ENCODE measurements around the gene NPAT. TPM values are rescaled to one million over a fixed set of nuclear protein-coding genes. Genes with fewer than 3 reads are reported as not detected.

The NPAT gene
- total RNA-seq (2022) (10.2 and 11.0 TPM in 2 replicates), Bru-seq, nascent RNA (percentile 69 among the genes with signal in this experiment), BruChase-seq, experiment 1, labeled RNA remaining after a 6-hour chase (percentile 67 among the genes with signal in this experiment), BruChase-seq, experiment 2, labeled RNA remaining after a 2-hour chase (percentile 75 among the genes with signal in this experiment)
- long read RNA-seq, partial matches to known transcripts: 2 of 2 reads
- long read RNA-seq, other reads (novel, unspliced or antisense): 0 of 2 reads

- POLR2A ChIA-PET: interaction anchor here (0.5 to 3.7 kb wide), 36 partner anchors 8 to 1507 kb away, joined by 3 to 25 read pairs (median 4); partner anchors contain the start of genes ACAT1, CUL5, DDX10 and EXPH5
- CTCF ChIA-PET: interaction anchor here (0.6 to 2.1 kb wide), 12 partner anchors 9 to 425 kb away, joined by 3 to 6 read pairs (median 3); no protein-coding TSS in a partner anchor
- Mint-ChIP-seq H3K36me3 (ENCODE audit: insufficient read depth, unreplicated experiment) (peaks cover 23% of the 10 kb centered on the region), H3K4me3 (ENCODE audit: unreplicated experiment) (no peak within 1 kb of the TSS), H3K27ac (ENCODE audit: low read depth, unreplicated experiment) (no peak within 1 kb of the TSS), H3K4me1 (ENCODE audit: insufficient read depth, unreplicated experiment) (peaks cover 37% of the 10 kb centered on the region), H3K27me3 (ENCODE audit: insufficient read depth, unreplicated experiment) (no peaks in the 10 kb centered on the region), H3K9me3 (ENCODE audit: unreplicated experiment) (no peaks in the 10 kb centered on the region)
- no TSS peak for BruUV-seq (replicated peaks)
- intact Hi-C loops (cut with micrococcal nuclease): loop anchor here (2.0 kb wide), 3 partner anchors 100 to 432 kb away; partner anchors contain the start of gene C11orf65
- TF ChIP-seq CTCF (IDR thresholded peaks at IDR 0.05; ENCODE audit: unreplicated experiment): peak; percentile 57
- peak; percentile 98 for DNase-seq (ENCODE audit: unreplicated experiment)
These were observed at the start of gene NPAT, which contains the start of gene ATM for GRCh38 chr11:108222574-108223347. Gene NPAT, minus strand, starts transcription at chr11:108222638. Its CDS starts 102 bp downstream, at chr11:108222536. Gene ATM, plus strand, starts transcription at chr11:108223067. Its CDS starts 4,558 bp downstream, at chr11:108227625.

DNA sequence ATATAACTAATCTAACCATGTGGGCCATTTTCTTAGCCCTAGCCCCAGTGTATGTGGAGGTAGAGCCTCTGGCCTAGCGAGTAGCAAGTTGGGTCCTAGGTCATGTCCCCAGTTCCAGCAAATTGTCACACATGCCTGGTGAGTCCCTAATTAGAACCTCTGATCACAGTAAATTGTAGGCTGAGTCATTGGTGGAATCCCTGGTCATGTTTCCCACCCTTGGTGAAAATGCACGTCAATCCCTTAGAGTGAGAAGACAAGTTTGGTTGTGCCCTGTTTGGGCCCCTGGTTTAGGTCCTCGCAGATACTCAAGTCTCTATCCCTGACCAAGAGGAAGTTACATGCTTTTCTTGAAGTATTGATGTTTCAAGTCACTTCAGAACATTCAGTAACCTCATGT, 47.1 kb upstream of the NPAT start:
- H3K27me3 Mint-ChIP-seq (ENCODE audit: insufficient read depth, unreplicated experiment): no peaks in the 10 kb centered on the region
- no peak overlapping the region for H3K4me3 Mint-ChIP-seq (ENCODE audit: unreplicated experiment)
- H3K4me1 Mint-ChIP-seq (ENCODE audit: insufficient read depth, unreplicated experiment): no peaks in the 10 kb centered on the region
- ChIA-PET POLR2A (no interaction called here), CTCF (no interaction called here)
- DNase-seq (ENCODE audit: unreplicated experiment): no peak
- no TSS peak for BruUV-seq (replicated peaks)
- H3K36me3 Mint-ChIP-seq (ENCODE audit: insufficient read depth, unreplicated experiment): peaks cover 61% of the 10 kb centered on the region
- H3K27ac Mint-ChIP-seq (ENCODE audit: low read depth, unreplicated experiment): no peak overlapping the region
- TF ChIP-seq CTCF (IDR thresholded peaks at IDR 0.05; ENCODE audit: unreplicated experiment): no peak
- H3K9me3 Mint-ChIP-seq (ENCODE audit: unreplicated experiment): peaks cover 7% of the 10 kb centered on the region
- intact Hi-C loops (cut with micrococcal nuclease): no loop called here

DNA sequence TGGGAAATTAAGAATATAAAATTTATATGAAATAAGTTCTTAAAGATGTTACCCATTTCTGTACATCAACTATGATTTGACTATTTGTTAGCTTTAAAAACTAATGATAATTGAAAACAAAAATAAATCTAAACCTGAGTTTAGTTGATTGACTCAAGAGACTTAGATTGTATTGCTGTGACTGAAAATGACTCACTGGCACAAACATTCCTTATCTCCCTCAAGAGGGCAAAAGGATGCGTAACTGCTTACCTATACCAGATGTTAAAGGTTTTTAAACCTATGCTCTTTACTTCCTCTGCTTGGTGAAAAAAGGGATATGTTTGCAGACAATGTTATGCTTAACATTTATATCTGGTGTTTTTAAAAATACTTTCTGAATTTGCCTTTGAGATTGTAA, 30.7 kb upstream of the NPAT start:
- Mint-ChIP-seq H3K36me3 (ENCODE audit: insufficient read depth, unreplicated experiment) (peaks cover 86% of the 10 kb centered on the region), H3K9me3 (ENCODE audit: unreplicated experiment) (no peaks in the 10 kb centered on the region), H3K4me1 (ENCODE audit: insufficient read depth, unreplicated experiment) (no peaks in the 10 kb centered on the region), H3K27ac (ENCODE audit: low read depth, unreplicated experiment) (no peak overlapping the region), H3K4me3 (ENCODE audit: unreplicated experiment) (no peak overlapping the region), H3K27me3 (ENCODE audit: insufficient read depth, unreplicated experiment) (no peaks in the 10 kb centered on the region)
- DNase-seq (ENCODE audit: unreplicated experiment): no peak
- POLR2A ChIA-PET: no interaction called here
- TF ChIP-seq CTCF (IDR thresholded peaks at IDR 0.05; ENCODE audit: unreplicated experiment): no peak
- CTCF ChIA-PET: interaction anchor here (0.6 to 1.2 kb wide), 3 partner anchors 29 to 401 kb away, joined by 3 to 5 read pairs (median 3); partner anchors contain the start of genes ATM and NPAT
- no TSS peak for BruUV-seq (replicated peaks)
- intact Hi-C loops (cut with micrococcal nuclease): no loop called here

DNA sequence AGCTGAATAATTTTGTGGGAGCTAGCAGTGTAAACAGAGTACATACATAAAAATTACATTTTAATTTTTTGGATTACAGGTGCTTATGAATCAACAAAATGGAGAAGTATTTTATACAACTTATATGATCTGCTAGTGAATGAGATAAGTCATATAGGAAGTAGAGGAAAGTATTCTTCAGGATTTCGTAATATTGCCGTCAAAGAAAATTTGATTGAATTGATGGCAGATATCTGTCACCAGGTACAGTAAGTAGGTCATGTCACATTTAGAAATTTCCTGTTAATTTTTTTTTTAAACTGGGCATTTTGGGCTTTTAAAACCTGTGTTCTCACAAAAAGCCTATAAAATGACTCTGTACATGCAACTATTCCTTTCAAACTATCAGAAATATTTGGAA, 24.4 kb upstream of the NPAT start:
- no peak for DNase-seq (ENCODE audit: unreplicated experiment)
- Mint-ChIP-seq H3K4me1 (ENCODE audit: insufficient read depth, unreplicated experiment) (no peaks in the 10 kb centered on the region), H3K4me3 (ENCODE audit: unreplicated experiment) (no peak overlapping the region), H3K27me3 (ENCODE audit: insufficient read depth, unreplicated experiment) (no peaks in the 10 kb centered on the region), H3K36me3 (ENCODE audit: insufficient read depth, unreplicated experiment) (peaks cover 70% of the 10 kb centered on the region), H3K9me3 (ENCODE audit: unreplicated experiment) (no peaks in the 10 kb centered on the region), H3K27ac (ENCODE audit: low read depth, unreplicated experiment) (no peak overlapping the region)
- BruUV-seq (replicated peaks): no TSS peak
- ChIA-PET CTCF (no interaction called here), POLR2A (interaction anchor here (1.3 kb wide), 1 partner anchor 9 kb away, joined by 3 read pairs; no protein-coding TSS in a partner anchor)
- no peak for TF ChIP-seq CTCF (IDR thresholded peaks at IDR 0.05; ENCODE audit: unreplicated experiment)
- intact Hi-C loops (cut with micrococcal nuclease): no loop called here
